ENCODE results near the gene RNF144A. TPM values are rescaled to one million over a fixed set of nuclear protein-coding genes. Genes with fewer than 3 reads are reported as not detected.

RNF144A gene
- total RNA-seq, 4 donors from 2014 or later, result 9.1 to 16.5 (median 13.9) TPM

GRCh38 chr2:6975988-6976387 is 58.8 kb downstream of the RNF144A start:
- TF ChIP-seq POLR2A (IDR thresholded peaks at IDR 0.05) (no peak), CTCF (IDR thresholded peaks at IDR 0.05) (no peak)
- H3K27ac ChIP-seq, result no peak overlapping the region
- H3K27me3 ChIP-seq, result no peaks in the 10 kb centered on the region
- H3K9me3 ChIP-seq, result no peaks in the 10 kb centered on the region
- no peaks in the 10 kb centered on the region for H3K36me3 ChIP-seq
- no peak for DNase-seq
- no peaks in the 10 kb centered on the region for H3K4me1 ChIP-seq
- no peak overlapping the region for H3K4me3 ChIP-seq

GRCh38 chr2:6977113-6977741 is 60.0 kb downstream of the RNF144A start:
- TF ChIP-seq POLR2A (IDR thresholded peaks at IDR 0.05) (no peak), CTCF (IDR thresholded peaks at IDR 0.05) (no peak)
- H3K27ac ChIP-seq, result no peak overlapping the region
- no peaks in the 10 kb centered on the region for H3K9me3 ChIP-seq
- DNase-seq, result no peak
- H3K27me3 ChIP-seq, result no peaks in the 10 kb centered on the region
- no peaks in the 10 kb centered on the region for H3K36me3 ChIP-seq
- no peaks in the 10 kb centered on the region for H3K4me1 ChIP-seq
- H3K4me3 ChIP-seq, result no peak overlapping the region

GRCh38 chr2:6977786-6978185 is 60.6 kb downstream of the RNF144A start:
- TF ChIP-seq POLR2A (IDR thresholded peaks at IDR 0.05) (no peak), CTCF (IDR thresholded peaks at IDR 0.05) (no peak)
- H3K9me3 ChIP-seq, result no peaks in the 10 kb centered on the region
- no peaks in the 10 kb centered on the region for H3K36me3 ChIP-seq
- DNase-seq, result no peak
- no peak overlapping the region for H3K27ac ChIP-seq
- H3K4me3 ChIP-seq, result no peak overlapping the region
- no peaks in the 10 kb centered on the region for H3K27me3 ChIP-seq
- H3K4me1 ChIP-seq, result no peaks in the 10 kb centered on the region

- Histone ChIP-seq H3K27ac (no peak overlapping the region), H3K4me1 (no peaks in the 10 kb centered on the region), H3K36me3 (no peaks in the 10 kb centered on the region), H3K9me3 (no peaks in the 10 kb centered on the region), H3K27me3 (no peaks in the 10 kb centered on the region), H3K4me3 (no peak overlapping the region)
- TF ChIP-seq CTCF (IDR thresholded peaks at IDR 0.05) (no peak), POLR2A (IDR thresholded peaks at IDR 0.05) (no peak)
- DNase-seq, result no peak
Observed at GRCh38 chr2:6978991-6979390, 61.8 kb downstream of the RNF144A start.

- no peaks in the 10 kb centered on the region for H3K4me1 ChIP-seq
- H3K4me3 ChIP-seq, result no peak overlapping the region
- H3K36me3 ChIP-seq, result no peaks in the 10 kb centered on the region
- H3K27me3 ChIP-seq, result no peaks in the 10 kb centered on the region
- H3K27ac ChIP-seq, result no peak overlapping the region
- TF ChIP-seq CTCF (IDR thresholded peaks at IDR 0.05) (no peak), POLR2A (IDR thresholded peaks at IDR 0.05) (no peak)
- no peak for DNase-seq
- no peaks in the 10 kb centered on the region for H3K9me3 ChIP-seq
Observed at GRCh38 chr2:6982449-6982848, 65.2 kb downstream of the RNF144A start.

Measured in Peyer's patch (tissue), 4 donors.